HCT116 (cell line): ENCODE data around the gene RNF130. TPM values are rescaled to one million over a fixed set of nuclear protein-coding genes. Genes with fewer than 3 reads are reported as not detected.

Source experiments
- ATAC-seq: fragments of 200-7000 bp; cut with Tn5 transposase; 2 replicates; pipeline ENCODE4 v1.9.1; 2020; ENCODE audit warnings: mild to moderate bottlenecking, moderate library complexity
- BruUV-seq: library from RNA; stranded (reverse); fragments of 400-500 nt; replicated peaks from 2 replicates; lab custom pipeline; 2021; lab: Mats Ljungman, UMichigan
- CTCF ChIA-PET: fragments of 300-600 bp; sonication (Branson Sonifier 250); formaldehyde crosslinking; loops from one replicate; lab custom pipeline; 2021; ENCODE audit warnings: antibody characterized with exemption; lab: Charles Lee
- POLR2A ChIA-PET: fragments of 300-600, 350-600 bp; sonication (Branson Sonifier 250); formaldehyde crosslinking; loops from one replicate; lab custom pipeline; 2021; ENCODE audit warnings: antibody characterized with exemption; lab: Charles Lee
- RAD21 ChIA-PET, 2 experiments: fragments of 300-600 bp; sonication (Branson Sonifier 250); formaldehyde crosslinking; loops; one replicate each; lab custom pipeline; 2023; ENCODE audit warnings: low total read pairs in 2 of 2; ENCODE audit not compliant: uncharacterized antibody in 2 of 2, unreplicated experiment in 2 of 2, low non-redundant PET in 1 of 2; lab: Charles Lee
- DNase-seq: peaks from one replicate; pipeline ENCODE4 v3.0.0-alpha.2; 2010; ENCODE audit warnings: low read depth, low spot score
- H2AFZ ChIP-seq: fragments of 200-600 bp; shearing (Covaris generic), sonication (generic); 2 replicates; pipeline ENCODE4 v1.6.1; 2017; ENCODE audit warnings: low read depth, mixed run types, mixed read lengths, antibody characterized with exemption, low read length; ENCODE audit not compliant: poor library complexity, severe bottlenecking
- H3K27ac ChIP-seq: 2 replicates; pipeline ENCODE4 v1.5.1; 2012; ENCODE audit warnings: low read depth, low read length
- H3K27me3 ChIP-seq: fragments of 200-600 bp; sonication (generic); 2 replicates; pipeline ENCODE4 v1.6.1; 2016; ENCODE audit warnings: mixed run types, low read length, mixed read lengths; ENCODE audit not compliant: insufficient read depth
- H3K36me3 ChIP-seq, 2 experiments: fragments of 200-500 bp in 1 of 2; fragments of 200-600 bp in 1 of 2; sonication (Bioruptor generic) in 1 of 2; sonication (generic) in 1 of 2; 2 replicates each; pipeline versions ENCODE4 v1.5.1 to v1.6.1; 2014 to 2016; ENCODE audit warnings: low read length in 2 of 2, inconsistent platforms in 1 of 2, mixed read lengths in 1 of 2, mixed run types in 1 of 2; ENCODE audit not compliant: insufficient read depth in 2 of 2, control insufficient read depth in 1 of 2
- H3K4me1 ChIP-seq, 2 experiments: fragments of 200-600 bp in 1 of 2; sonication (generic) in 1 of 2; 2 replicates each; pipeline versions ENCODE4 v1.5.1 to v1.6.1; 2012 to 2017; ENCODE audit warnings: low read length in 2 of 2, inconsistent platforms in 1 of 2, mild to moderate bottlenecking in 1 of 2, mixed read lengths in 1 of 2, mixed run types in 1 of 2, moderate library complexity in 1 of 2; ENCODE audit not compliant: insufficient read depth in 2 of 2, control insufficient read depth in 1 of 2
- H3K4me2 ChIP-seq: fragments of 200-600 bp; sonication (generic); 2 replicates; pipeline ENCODE4 v1.6.1; 2017; ENCODE audit warnings: mixed run types, low read length, mixed read lengths
- H3K4me3 ChIP-seq, 2 experiments: fragments of 200-600 bp in 1 of 2; sonication (generic) in 1 of 2; replicated peaks in 1 of 2; 2 replicates each; pipeline ENCODE4 v1.5.1; 2011 to 2016; ENCODE audit warnings: low read length in 2 of 2, control low read depth in 1 of 2, low read depth in 1 of 2, mild to moderate bottlenecking in 1 of 2, mixed read lengths in 1 of 2, mixed run types in 1 of 2
- H3K79me2 ChIP-seq: fragments of 200-600 bp; sonication (generic); 2 replicates; pipeline ENCODE4 v1.6.1; 2017; ENCODE audit warnings: mild to moderate bottlenecking, mixed run types, low read length, moderate library complexity, mixed read lengths; ENCODE audit not compliant: insufficient read depth
- H3K9ac ChIP-seq: fragments of 200-600 bp; sonication (generic); 2 replicates; pipeline ENCODE4 v1.6.1; 2016; ENCODE audit warnings: low read length, mixed read lengths
- H3K9me2 ChIP-seq: fragments of 200-600 bp; sonication (generic), shearing (Covaris generic); 2 replicates; pipeline ENCODE4 v1.6.1; 2017; ENCODE audit warnings: mixed run types, mild to moderate bottlenecking, moderate library complexity; ENCODE audit not compliant: insufficient read depth
- H3K9me3 ChIP-seq, 2 experiments: fragments of 200-500 bp in 1 of 2; fragments of 200-600 bp in 1 of 2; sonication (Bioruptor generic) in 1 of 2; sonication (generic) in 1 of 2; 2 replicates each; pipeline ENCODE4 v1.6.1; 2014 to 2017; ENCODE audit warnings: low read length in 2 of 2, mixed read lengths in 2 of 2, inconsistent platforms in 1 of 2, low read depth in 1 of 2, mild to moderate bottlenecking in 1 of 2, mixed run types in 1 of 2, moderate library complexity in 1 of 2; ENCODE audit not compliant: control insufficient read depth in 1 of 2, insufficient read depth in 1 of 2
- H4K20me1 ChIP-seq: fragments of 200-600 bp; sonication (generic), shearing (Covaris generic); 2 replicates; pipeline ENCODE4 v1.6.1; 2017; ENCODE audit warnings: mixed run types, mild to moderate bottlenecking, moderate library complexity; ENCODE audit not compliant: insufficient read depth
- CBX3 ChIP-seq: IDR thresholded peaks from 2 replicates; pipeline ENCODE4 v1.6.1; 2012; ENCODE audit warnings: low read depth
- EGR1 ChIP-seq: IDR thresholded peaks from 2 replicates; pipeline ENCODE4 v1.6.1; 2012; ENCODE audit warnings: low read depth
- EZH2 ChIP-seq: fragments of 200-600 bp; sonication (generic); IDR thresholded peaks from 2 replicates; pipeline ENCODE4 v1.6.1; 2017; ENCODE audit warnings: antibody characterized with exemption, mixed run types
- EZH2phosphoT487 ChIP-seq: fragments of 200-600 bp; IDR thresholded peaks from 2 replicates; pipeline ENCODE4 v1.6.1; 2018; ENCODE audit warnings: antibody characterized with exemption, borderline replicate concordance
- JUND ChIP-seq: IDR thresholded peaks from 2 replicates; pipeline ENCODE4 v1.6.1; 2012
- POLR2AphosphoS5 ChIP-seq: IDR thresholded peaks from 2 replicates; pipeline ENCODE4 v1.6.1; 2011; ENCODE audit warnings: mild to moderate bottlenecking, low read depth, low read length, moderate library complexity
- REST ChIP-seq: IDR thresholded peaks from 2 replicates; pipeline ENCODE4 v1.6.1; 2012; ENCODE audit warnings: low read depth
- SIN3A ChIP-seq: IDR thresholded peaks from 2 replicates; pipeline ENCODE4 v1.6.1; 2012; ENCODE audit warnings: low read depth
- TCF7L2 ChIP-seq: IDR thresholded peaks from 2 replicates; pipeline ENCODE4 v1.7.0; 2011; ENCODE audit warnings: borderline replicate concordance, inconsistent platforms; ENCODE audit not compliant: insufficient read depth, insufficient read length; ENCODE audit errors: extremely low read depth
- YY1 ChIP-seq: IDR thresholded peaks from 2 replicates; pipeline ENCODE4 v1.6.1; 2011; ENCODE audit warnings: low read length, low read depth, moderate library complexity, mild to moderate bottlenecking; ENCODE audit not compliant: insufficient replicate concordance; ENCODE audit errors: extremely low read depth
- ZFX ChIP-seq: fragments of 450-650 bp; IDR thresholded peaks from 2 replicates; pipeline ENCODE4 v1.6.1; 2017
- intact Hi-C: fragments of 100-400 bp; cut with micrococcal nuclease; formaldehyde crosslinking; loops from 2 replicates; pipeline ENCODE4 v1.10.0; 2022
- total RNA-seq: library from RNA; stranded (reverse); gene quantifications from one replicate; pipeline ENCODE4 v1.2.1, GENCODE V29; 2021; ENCODE audit not compliant: unreplicated experiment
- TF ChIP-seq, protein P1 (sequence below), 3 experiments: fragments of 200-600 bp in 1 of 3; sonication (generic) in 1 of 3; IDR thresholded peaks in 2 of 3; conservative IDR thresholded peaks in 1 of 3; 2 replicates each; pipeline ENCODE4 v1.5.1; 2012 to 2017; ENCODE audit warnings: low read depth in 2 of 3, low read length in 2 of 3, antibody characterized with exemption in 1 of 3, borderline replicate concordance in 1 of 3, control low read depth in 1 of 3, mild to moderate bottlenecking in 1 of 3, mixed read lengths in 1 of 3, mixed run types in 1 of 3, moderate library complexity in 1 of 3; ENCODE audit not compliant: insufficient read depth in 1 of 3
- TF ChIP-seq, protein P2 (sequence below): IDR thresholded peaks from 2 replicates; pipeline ENCODE4 v1.6.1; 2012

The RNF130 gene
- total RNA-seq, 1 experiment from 2014 or later: 34.9 TPM

DNA sequence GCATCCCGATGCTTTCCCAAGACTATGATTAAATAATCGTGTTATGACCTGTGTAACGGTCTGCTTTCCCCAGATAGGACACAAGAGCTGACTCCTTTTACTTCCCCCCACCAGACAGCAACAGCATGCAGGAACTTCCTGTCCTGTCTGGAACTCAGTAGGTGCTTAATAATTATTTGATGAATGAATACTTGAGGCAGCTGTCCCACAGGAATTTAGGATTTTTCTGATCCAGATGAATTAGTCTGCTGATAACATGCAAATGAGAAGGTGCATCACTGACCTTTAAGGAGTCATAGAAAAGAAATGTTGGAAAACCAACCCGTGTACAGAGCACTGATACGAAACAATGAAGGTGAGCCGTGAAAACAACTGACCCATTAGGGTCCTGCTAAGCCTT is 12.2 kb downstream of the RNF130 start:
- Histone ChIP-seq H2AFZ (no peak overlapping the region), H3K9ac (no peak overlapping the region), H3K9me2 (no peaks in the 10 kb centered on the region), H4K20me1 (no peaks in the 10 kb centered on the region), H3K9me3 (no peaks in the 10 kb centered on the region), H3K27ac (no peak overlapping the region), H3K36me3 (no peaks in the 10 kb centered on the region), H3K4me2 (no peak overlapping the region), H3K27me3 (no peaks in the 10 kb centered on the region), H3K79me2 (peaks cover 53% of the 10 kb centered on the region), H3K4me3 (no peak overlapping the region), H3K4me1 (peaks cover 0 to 10% of the 10 kb centered on the region in 2 experiments; a peak in 1 of 4 replicates)
- TF ChIP-seq, protein P1, sequence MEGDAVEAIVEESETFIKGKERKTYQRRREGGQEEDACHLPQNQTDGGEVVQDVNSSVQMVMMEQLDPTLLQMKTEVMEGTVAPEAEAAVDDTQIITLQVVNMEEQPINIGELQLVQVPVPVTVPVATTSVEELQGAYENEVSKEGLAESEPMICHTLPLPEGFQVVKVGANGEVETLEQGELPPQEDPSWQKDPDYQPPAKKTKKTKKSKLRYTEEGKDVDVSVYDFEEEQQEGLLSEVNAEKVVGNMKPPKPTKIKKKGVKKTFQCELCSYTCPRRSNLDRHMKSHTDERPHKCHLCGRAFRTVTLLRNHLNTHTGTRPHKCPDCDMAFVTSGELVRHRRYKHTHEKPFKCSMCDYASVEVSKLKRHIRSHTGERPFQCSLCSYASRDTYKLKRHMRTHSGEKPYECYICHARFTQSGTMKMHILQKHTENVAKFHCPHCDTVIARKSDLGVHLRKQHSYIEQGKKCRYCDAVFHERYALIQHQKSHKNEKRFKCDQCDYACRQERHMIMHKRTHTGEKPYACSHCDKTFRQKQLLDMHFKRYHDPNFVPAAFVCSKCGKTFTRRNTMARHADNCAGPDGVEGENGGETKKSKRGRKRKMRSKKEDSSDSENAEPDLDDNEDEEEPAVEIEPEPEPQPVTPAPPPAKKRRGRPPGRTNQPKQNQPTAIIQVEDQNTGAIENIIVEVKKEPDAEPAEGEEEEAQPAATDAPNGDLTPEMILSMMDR (IDR thresholded peaks at IDR 0.05 in 2 of 3, conservative IDR thresholded peaks at IDR 0.05 in 1 of 3; ENCODE audit: borderline replicate concordance in 1 of 3, insufficient read depth in 1 of 3, low read depth in 2 of 3, low read length in 2 of 3): no peak
- TF ChIP-seq CBX3 (no peak), EZH2 (no peak), YY1 (no peak), EGR1 (no peak), SIN3A (no peak)
- ChIA-PET POLR2A (no interaction called here), RAD21 (no interaction called here), CTCF (no interaction called here)
- DNase-seq: no peak
- ATAC-seq: no peak
- no TSS peak for BruUV-seq
- intact Hi-C loops: no loop called here

DNA sequence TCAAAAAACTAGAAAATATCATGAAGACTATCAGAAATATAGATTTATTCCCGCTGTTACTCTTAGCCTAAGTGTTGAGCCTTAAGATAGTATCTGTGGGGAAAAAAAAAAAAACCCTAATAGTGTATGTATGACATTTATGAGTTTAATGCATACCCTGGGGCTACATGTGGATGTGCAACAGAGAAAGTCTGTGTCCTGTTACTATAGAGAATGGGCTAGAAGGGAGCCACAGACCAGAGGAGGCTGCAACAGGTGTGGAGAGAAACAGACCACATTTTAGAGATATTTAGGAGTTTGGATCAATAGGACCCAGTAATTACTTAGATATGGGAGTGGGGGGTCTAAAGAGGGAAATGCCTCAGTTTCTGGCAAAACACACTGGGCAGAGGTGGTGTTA is 15.4 kb downstream of the RNF130 start:
- H3K4me3 ChIP-seq: no peak overlapping the region
- ATAC-seq (no peak), DNase-seq (no peak)
- no TSS peak for BruUV-seq
- H3K9me2 ChIP-seq: no peaks in the 10 kb centered on the region
- no peaks in the 10 kb centered on the region for H3K9me3 ChIP-seq
- peaks cover 45% of the 10 kb centered on the region for H3K79me2 ChIP-seq
- no peak overlapping the region for H3K4me2 ChIP-seq
- no peak overlapping the region for H3K9ac ChIP-seq
- no peaks in the 10 kb centered on the region for H3K36me3 ChIP-seq
- H2AFZ ChIP-seq: no peak overlapping the region
- no peaks in the 10 kb centered on the region for H3K27me3 ChIP-seq
- ChIA-PET POLR2A (no interaction called here), RAD21 (no interaction called here), CTCF (no interaction called here)
- intact Hi-C loops: no loop called here
- no peak for TF ChIP-seq REST
- TF ChIP-seq, protein P2, sequence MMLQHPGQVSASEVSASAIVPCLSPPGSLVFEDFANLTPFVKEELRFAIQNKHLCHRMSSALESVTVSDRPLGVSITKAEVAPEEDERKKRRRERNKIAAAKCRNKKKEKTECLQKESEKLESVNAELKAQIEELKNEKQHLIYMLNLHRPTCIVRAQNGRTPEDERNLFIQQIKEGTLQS: no peak
- TF ChIP-seq ZFX: no peak
- TF ChIP-seq JUND: no peak
- TF ChIP-seq TCF7L2: no peak
- no peak for TF ChIP-seq EZH2phosphoT487
- no peak for TF ChIP-seq POLR2AphosphoS5
- TF ChIP-seq EZH2: no peak
- no peaks in the 10 kb centered on the region for H4K20me1 ChIP-seq
- H3K4me1 ChIP-seq: peaks cover 0 to 10% of the 10 kb centered on the region in 2 experiments; a peak in 1 of 4 replicates
- H3K27ac ChIP-seq: no peak overlapping the region
